ENCODE data around the gene ARHGEF39. TPM values are rescaled to one million over a fixed set of nuclear protein-coding genes. Genes with fewer than 3 reads are reported as not detected.
A peak's percentile ranks its signal among the peaks of the same experiment; 100 is the strongest.

Gene ARHGEF39
- polyA plus RNA-seq, 2 of the 4 experiments (the other 2 are of a cell fraction): 17.6 to 19.5 TPM

DNA sequence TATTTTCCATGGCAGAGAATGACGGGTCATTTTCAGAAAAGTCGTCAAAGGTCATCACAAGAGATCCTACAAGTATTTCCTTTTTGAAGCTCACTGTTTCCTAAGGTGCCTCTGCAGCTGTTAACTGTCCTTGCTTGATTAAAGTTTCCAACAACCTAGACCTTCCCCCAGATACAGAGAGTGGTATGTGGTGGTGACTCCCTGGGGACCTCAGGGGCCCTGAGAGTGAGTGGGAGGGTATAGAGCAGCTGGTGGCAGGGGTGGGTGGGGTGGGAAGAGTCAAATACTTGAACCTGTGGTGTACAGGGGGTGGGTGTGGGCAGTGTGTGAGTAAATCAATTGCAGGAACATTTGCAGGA, 45.2 kb downstream of the ARHGEF39 start:
- DNase-seq (ENCODE audit: low read depth in 1 of 2, low spot score in 1 of 2) (no peak), FAIRE-seq (no peak), ATAC-seq (no peak)
- Histone ChIP-seq H3K27ac (no peak overlapping the region), H3K4me2 (no peak overlapping the region), H3K4me3 (no peak overlapping the region), H3K4me1 (no peaks in the 10 kb centered on the region), H3K9me3 (no peaks in the 10 kb centered on the region)
- no peak for TF ChIP-seq ZSCAN20 (CRISPR knock-in tag; IDR thresholded peaks at IDR 0.05)
- no peak for TF ChIP-seq TFCP2L1 (CRISPR knock-in tag; IDR thresholded peaks at IDR 0.05)
- TF ChIP-seq, protein P1, sequence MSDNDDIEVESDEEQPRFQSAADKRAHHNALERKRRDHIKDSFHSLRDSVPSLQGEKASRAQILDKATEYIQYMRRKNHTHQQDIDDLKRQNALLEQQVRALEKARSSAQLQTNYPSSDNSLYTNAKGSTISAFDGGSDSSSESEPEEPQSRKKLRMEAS (IDR thresholded peaks at IDR 0.05): no peak
- TF ChIP-seq HMGXB4 (CRISPR knock-in tag; IDR thresholded peaks at IDR 0.05; ENCODE audit: borderline replicate concordance): no peak
- TF ChIP-seq EP300 (IDR thresholded peaks at IDR 0.05): no peak
- TF ChIP-seq SREBF2 (IDR thresholded peaks at IDR 0.05): no peak
- TF ChIP-seq RNF2 (IDR thresholded peaks at IDR 0.05; ENCODE audit: borderline replicate concordance, low read depth): no peak
- no peak for TF ChIP-seq E2F6 (IDR thresholded peaks at IDR 0.05; ENCODE audit: borderline replicate concordance, low read depth)
- TF ChIP-seq ESRRA (IDR thresholded peaks at IDR 0.05; ENCODE audit: borderline replicate concordance, low read length): no peak
- no peak for TF ChIP-seq HES2 (IDR thresholded peaks at IDR 0.05)
- TF ChIP-seq CEBPB (IDR thresholded peaks at IDR 0.05): no peak
- TF ChIP-seq MYC (IDR thresholded peaks at IDR 0.05; ENCODE audit: borderline replicate concordance, low read length): no peak
- no peak for TF ChIP-seq NR3C1 (IDR thresholded peaks at IDR 0.05)
- TF ChIP-seq CHD2 (IDR thresholded peaks at IDR 0.05; ENCODE audit: low read length, partially characterized antibody): no peak
- ChIA-PET CTCF (interaction anchor here (0.9 to 2.5 kb wide), 8 partner anchors 9 to 635 kb away, joined by 3 to 22 read pairs (median 4); partner anchors contain the start of genes CCDC107 and RMRP), POLR2A (interaction anchor here (0.6 kb wide), 2 partner anchors 33 to 973 kb away, joined by 3 read pairs; no protein-coding TSS in a partner anchor)
- 63% methylated on average over 2 of the region's 2 CpGs for WGBS (ENCODE audit: missing lambda C conversion rate)

GRCh38 chr9:35618854-35619799, 45.9 kb downstream of the ARHGEF39 start:
- ChIA-PET CTCF (interaction anchor here (0.9 to 2.5 kb wide), 8 partner anchors 8 to 634 kb away, joined by 3 to 22 read pairs (median 4); partner anchors contain the start of genes CCDC107 and RMRP), POLR2A (no interaction called here)
- H3K4me3 ChIP-seq: no peak overlapping the region
- no peak overlapping the region for H3K27ac ChIP-seq
- DNase-seq (ENCODE audit: low read depth in 1 of 2, low spot score in 1 of 2): no peak
- no peaks in the 10 kb centered on the region for H3K4me1 ChIP-seq
- TF ChIP-seq RAD21 (conservative IDR thresholded peaks at IDR 0.05 in 1 of 2, IDR thresholded peaks at IDR 0.05 in 1 of 2): no peak
- TF ChIP-seq CBX8 (IDR thresholded peaks at IDR 0.05): no peak
- no peak for TF ChIP-seq FOSL2 (IDR thresholded peaks at IDR 0.05)
- no peak for TF ChIP-seq FOSL2 (CRISPR knock-in tag; IDR thresholded peaks at IDR 0.05)
- no peak for TF ChIP-seq PHF8 (IDR thresholded peaks at IDR 0.05; ENCODE audit: borderline replicate concordance, low read depth)
- H3K9me3 ChIP-seq: no peaks in the 10 kb centered on the region
- ATAC-seq: no peak
- no peak overlapping the region for H3K4me2 ChIP-seq
- 80% methylated on average over 16 of the region's 17 CpGs for WGBS (ENCODE audit: missing lambda C conversion rate)
- no peak for FAIRE-seq

- Histone ChIP-seq H3K9me3 (no peaks in the 10 kb centered on the region), H3K4me1 (no peaks in the 10 kb centered on the region), H3K4me2 (peak within 1 kb of the TSS; percentile 12; the same call in 1 of the 3 replicates), H3K27ac (no peak within 1 kb of the TSS), H3K4me3 (no peak within 1 kb of the TSS)
- WGBS (ENCODE audit: missing lambda C conversion rate): 68% methylated on average over 7 of the region's 7 CpGs
- no peak for TF ChIP-seq KDM1A (IDR thresholded peaks at IDR 0.05; ENCODE audit: low read depth)
- TF ChIP-seq MAFK (IDR thresholded peaks at IDR 0.05; ENCODE audit: partially characterized antibody): no peak
- TF ChIP-seq RARB (CRISPR knock-in tag; IDR thresholded peaks at IDR 0.05): no peak
- FAIRE-seq (no peak), ATAC-seq (no peak), DNase-seq (ENCODE audit: low read depth in 1 of 2, low spot score in 1 of 2) (no peak)
- CTCF ChIA-PET: interaction anchor here (1.4 to 2.3 kb wide), 3 partner anchors 11 to 28 kb away, joined by 3 to 9 read pairs (median 4); no protein-coding TSS in a partner anchor
- POLR2A ChIA-PET: no interaction called here
These were observed 46.7 kb downstream of the ARHGEF39 start, which contains the start of gene CD72 for GRCh38 chr9:35618325-35618727. TSS of gene CD72 (minus strand) at chr9:35618413. CDS start at chr9:35618303, 110 bp downstream.

All from A549 (cell line).